ENCODE measurements around the gene TSHZ2.

DNA sequence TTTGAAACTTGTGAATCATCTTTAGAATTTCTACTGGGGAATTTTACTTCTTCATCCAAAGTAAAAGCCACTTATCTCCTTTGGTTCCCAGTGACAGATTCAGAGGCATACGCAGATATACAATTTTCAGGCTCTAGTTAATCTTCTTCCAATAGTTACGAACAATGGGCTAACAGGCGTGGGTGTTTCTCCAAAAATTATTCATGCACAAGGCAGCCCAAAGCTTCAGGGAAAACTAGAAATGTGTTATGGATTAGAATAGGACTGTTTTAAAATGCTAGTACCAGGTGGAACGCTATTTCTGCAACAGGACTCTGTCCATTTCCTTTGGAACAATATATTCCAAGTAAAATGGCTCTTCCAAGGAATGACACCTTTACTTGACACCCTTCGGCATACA, 519.3 kb downstream of the TSHZ2 start:
- TF ChIP-seq, protein P1, sequence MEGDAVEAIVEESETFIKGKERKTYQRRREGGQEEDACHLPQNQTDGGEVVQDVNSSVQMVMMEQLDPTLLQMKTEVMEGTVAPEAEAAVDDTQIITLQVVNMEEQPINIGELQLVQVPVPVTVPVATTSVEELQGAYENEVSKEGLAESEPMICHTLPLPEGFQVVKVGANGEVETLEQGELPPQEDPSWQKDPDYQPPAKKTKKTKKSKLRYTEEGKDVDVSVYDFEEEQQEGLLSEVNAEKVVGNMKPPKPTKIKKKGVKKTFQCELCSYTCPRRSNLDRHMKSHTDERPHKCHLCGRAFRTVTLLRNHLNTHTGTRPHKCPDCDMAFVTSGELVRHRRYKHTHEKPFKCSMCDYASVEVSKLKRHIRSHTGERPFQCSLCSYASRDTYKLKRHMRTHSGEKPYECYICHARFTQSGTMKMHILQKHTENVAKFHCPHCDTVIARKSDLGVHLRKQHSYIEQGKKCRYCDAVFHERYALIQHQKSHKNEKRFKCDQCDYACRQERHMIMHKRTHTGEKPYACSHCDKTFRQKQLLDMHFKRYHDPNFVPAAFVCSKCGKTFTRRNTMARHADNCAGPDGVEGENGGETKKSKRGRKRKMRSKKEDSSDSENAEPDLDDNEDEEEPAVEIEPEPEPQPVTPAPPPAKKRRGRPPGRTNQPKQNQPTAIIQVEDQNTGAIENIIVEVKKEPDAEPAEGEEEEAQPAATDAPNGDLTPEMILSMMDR (IDR thresholded peaks at IDR 0.05), result no peak
- no peak for TF ChIP-seq POLR2A (IDR thresholded peaks at IDR 0.05)

Data from vagina (tissue), 2 donors.